NCI-H128 (cell line): ENCODE measurements around the gene HS1BP3.

Source experiments
- DNase-seq: peaks from one replicate; lab custom pipeline; 2025; ENCODE audit not compliant: unreplicated experiment; lab: John Stamatoyannopoulos, UW

The HS1BP3 gene

DNA sequence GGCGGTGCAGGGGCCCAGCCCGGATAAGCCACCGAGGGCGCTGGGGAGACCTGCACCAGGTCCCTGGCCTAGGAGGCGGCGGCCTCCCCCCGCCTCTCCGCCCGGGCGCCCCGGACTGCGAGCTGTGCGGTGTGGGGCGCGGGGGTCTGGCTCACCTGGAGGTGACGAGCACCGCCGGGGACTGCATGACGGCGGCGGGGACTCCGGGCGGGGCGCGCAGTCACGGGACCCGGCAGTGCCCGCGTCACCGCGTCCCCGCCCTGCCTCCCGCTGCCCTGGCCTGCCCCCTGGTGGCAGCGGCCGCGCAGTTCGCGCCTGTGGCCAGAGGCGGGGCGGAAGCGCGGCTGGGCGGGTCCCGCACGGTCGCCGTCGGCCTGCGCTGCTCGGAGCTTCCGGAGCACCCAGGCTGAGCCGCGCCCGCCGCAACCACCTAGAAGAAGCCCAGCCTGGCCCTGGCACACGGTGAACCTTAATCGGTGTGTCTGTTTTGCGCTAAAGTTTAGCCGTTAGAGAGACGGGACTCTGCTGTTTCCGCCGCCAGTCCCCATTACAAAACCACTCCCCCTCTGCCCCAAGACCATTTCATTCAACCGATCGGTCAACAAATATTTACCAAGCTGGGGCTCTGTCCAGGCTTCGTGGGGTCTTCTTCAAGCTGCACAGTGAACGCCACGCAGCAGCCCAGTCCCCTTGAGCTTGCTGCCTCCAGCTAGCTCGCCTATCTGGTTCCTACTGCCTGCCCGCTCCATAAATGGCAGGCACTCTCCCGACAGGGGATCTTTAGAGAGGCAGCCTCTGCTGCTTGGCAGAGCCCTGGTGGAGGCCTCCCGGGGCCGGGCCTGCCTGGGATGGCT, at the start of gene HS1BP3:
Gene HS1BP3 (minus strand): TSS at position 222 of the 854 bp plus-strand sequence. CDS start 35 bp downstream, at position 187.
- peak; percentile 73 for DNase-seq

DNA sequence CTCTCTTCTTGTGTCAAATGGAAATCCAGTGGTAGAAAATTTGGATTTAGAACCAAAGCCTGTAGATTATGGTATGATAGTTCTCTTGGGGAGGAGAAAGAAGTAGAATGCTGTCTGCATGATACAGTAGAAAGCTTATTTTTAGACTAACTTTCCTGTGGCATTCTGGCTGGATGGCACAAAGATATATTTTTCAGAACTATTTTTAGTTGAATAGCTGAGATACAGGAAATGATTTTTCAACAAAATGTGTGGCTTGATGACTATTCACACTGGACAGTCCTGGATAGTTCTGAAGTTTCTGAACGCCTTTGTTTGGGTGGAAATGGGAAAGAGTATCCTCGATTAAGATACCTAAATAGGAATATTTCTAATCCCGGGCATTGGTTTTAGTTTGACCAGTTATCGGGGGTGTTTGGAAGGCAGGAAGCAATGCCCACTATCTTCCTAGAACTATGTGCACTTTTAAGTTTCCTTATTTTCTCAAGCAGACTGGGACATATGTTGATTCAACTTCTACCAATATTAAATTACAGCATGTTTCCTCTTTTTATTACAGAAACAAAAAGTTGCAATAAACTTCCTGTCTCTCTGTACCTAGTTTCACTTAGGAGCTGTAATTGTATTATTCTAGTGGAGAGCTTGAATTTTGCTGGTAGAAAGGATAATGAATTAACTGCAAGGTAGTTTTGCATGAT, 48.2 kb upstream of the HS1BP3 start:
- no peak for DNase-seq

GRCh38 chr2:20697322-20697934, 46.5 kb upstream of the HS1BP3 start:
- no peak for DNase-seq

GRCh38 chr2:20696366-20696765, 45.5 kb upstream of the HS1BP3 start:
- no peak for DNase-seq

DNA sequence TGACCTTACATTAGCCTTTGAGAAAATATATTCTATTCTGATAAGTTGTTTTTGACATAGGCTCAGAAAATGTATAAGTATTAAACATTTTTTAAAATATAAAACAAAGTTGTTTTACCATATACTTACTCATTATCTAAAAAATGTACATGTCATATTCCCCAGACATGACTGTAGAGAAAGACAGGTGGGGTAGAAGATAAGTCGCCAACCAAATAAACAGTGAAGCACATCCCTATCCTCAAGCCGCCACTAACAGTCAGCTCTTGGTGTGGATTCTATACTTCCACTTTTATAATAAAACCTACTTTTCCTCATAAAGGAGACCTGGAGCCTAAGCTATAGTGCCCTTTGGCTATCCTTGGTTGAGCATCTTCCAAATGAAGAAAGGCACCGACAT, 42.4 kb upstream of the HS1BP3 start:
- DNase-seq, result no peak

- DNase-seq, result no peak
Measured at GRCh38 chr2:20692081-20692480, 41.2 kb upstream of the HS1BP3 start.

DNA sequence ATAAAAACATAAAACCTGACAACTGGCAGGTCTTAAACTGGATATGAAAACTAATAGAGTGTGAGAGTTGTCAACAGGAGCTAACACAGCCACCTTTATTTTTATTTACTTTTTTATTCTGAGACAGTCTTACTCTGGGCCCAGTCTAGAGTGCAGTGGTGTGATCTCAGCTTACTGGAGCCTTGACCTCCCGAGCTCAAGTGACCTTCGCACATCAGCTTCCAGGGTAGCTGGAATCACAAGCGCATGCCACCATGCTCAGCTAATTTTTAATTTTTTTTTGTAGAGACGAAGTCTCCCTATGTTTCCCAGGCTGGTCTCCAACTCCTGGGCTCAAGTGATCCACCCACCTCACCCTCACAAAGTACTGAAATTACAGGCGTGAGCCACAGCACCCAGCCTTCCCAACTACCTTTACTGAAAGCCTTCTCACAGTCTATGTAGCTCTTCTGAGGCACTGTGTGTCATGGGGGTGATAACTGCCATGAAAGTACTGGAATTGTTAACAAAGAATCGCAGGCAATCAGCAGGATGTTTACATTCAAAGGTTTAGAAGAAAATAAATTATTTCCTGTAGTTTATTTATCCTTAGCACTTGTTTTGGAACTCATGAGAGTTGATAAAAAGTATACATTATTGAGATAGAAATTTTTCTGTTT, 40.3 kb upstream of the HS1BP3 start:
- no peak for DNase-seq

- DNase-seq, result no peak
Measured at GRCh38 chr2:20689428-20690264, 38.7 kb upstream of the HS1BP3 start.

GRCh38 chr2:20687260-20687832, 36.4 kb upstream of the HS1BP3 start:
- no peak for DNase-seq

DNA sequence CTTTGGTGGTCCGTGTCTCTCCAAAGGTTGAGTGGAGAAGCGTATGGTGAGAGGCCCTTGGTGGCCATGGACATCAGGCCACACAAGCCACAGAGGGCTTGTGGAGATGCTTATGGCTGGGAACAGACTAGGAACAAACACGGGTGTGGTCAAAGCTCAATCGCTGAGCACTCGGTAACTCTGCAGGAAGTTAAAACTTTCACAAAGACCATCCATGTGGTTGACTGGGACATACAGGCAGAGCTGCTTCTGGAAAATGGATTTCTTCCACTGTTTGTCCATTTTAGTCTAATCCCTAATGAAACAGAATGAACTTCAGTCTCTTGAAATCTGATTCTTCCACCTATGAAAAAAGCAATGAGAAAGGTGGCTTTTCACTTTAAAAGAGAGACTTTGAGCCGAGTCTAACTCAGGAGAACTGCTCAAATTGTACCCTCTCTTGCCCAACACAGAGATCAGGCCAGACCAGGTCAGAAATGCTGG, 33.7 kb upstream of the HS1BP3 start:
- no peak for DNase-seq

- DNase-seq, result no peak
Measured at GRCh38 chr2:20682167-20682920, 31.4 kb upstream of the HS1BP3 start.

- DNase-seq, result no peak
Measured at GRCh38 chr2:20680744-20681375, 30.0 kb upstream of the HS1BP3 start.

- DNase-seq, result no peak
Measured at GRCh38 chr2:20678780-20679179, 27.9 kb upstream of the HS1BP3 start.

- DNase-seq, result no peak
Measured at GRCh38 chr2:20678086-20678395, 27.1 kb upstream of the HS1BP3 start.

GRCh38 chr2:20677301-20678085, 26.6 kb upstream of the HS1BP3 start:
- DNase-seq, result no peak

GRCh38 chr2:20676353-20677215, 25.7 kb upstream of the HS1BP3 start:
- DNase-seq, result no peak

GRCh38 chr2:20675701-20676352, 24.9 kb upstream of the HS1BP3 start:
- DNase-seq, result no peak
